Tibial nerve (tissue), 4 donors: ENCODE data around the gene TRERF1.

Source experiments
- EP300 ChIP-seq, 2 donors: sonication (generic); formaldehyde crosslinking; IDR thresholded peaks; one replicate each; pipeline ENCODE4 v1.6.1; 2017; ENCODE audit warnings: antibody characterized with exemption in 2 of 2, mild to moderate bottlenecking in 1 of 2
- POLR2A ChIP-seq, 2 donors: fragments of 450-650 bp; IDR thresholded peaks; one replicate each; pipeline ENCODE4 v1.6.1; 2017; ENCODE audit warnings: antibody characterized with exemption in 2 of 2, mild to moderate bottlenecking in 2 of 2, moderate library complexity in 2 of 2
- TF ChIP-seq, protein P1 (sequence below), 5 experiments: fragments of 200-600 bp in 3 of 5; fragments of 450-650 bp in 2 of 5; sonication (generic) in 3 of 5; IDR thresholded peaks; one replicate each; pipeline ENCODE4 v1.5.1; 2016 to 2019; ENCODE audit warnings: antibody characterized with exemption in 5 of 5, mild to moderate bottlenecking in 3 of 5, moderate library complexity in 2 of 5

DNA sequence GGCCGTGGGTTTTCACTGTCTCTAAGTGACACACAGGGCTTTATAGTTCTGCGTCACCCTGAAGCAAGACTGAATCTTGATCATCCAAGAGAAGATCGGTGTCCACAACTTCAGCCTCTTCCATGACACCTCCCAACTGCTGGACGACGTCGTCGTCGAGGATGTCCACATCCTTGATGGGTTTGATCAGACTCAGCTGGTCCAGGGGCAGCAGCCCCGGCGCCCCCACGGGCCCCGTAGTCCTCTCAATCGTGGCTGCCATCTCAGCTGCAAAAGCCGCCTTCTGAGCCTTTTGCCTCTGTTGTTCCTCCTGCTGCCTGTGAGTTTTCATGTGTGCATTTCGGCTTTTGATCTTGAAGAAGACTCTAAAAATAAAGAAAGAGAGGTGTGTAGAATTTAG lies 223.4 kb downstream of the TRERF1 start:
- TF ChIP-seq, protein P1, sequence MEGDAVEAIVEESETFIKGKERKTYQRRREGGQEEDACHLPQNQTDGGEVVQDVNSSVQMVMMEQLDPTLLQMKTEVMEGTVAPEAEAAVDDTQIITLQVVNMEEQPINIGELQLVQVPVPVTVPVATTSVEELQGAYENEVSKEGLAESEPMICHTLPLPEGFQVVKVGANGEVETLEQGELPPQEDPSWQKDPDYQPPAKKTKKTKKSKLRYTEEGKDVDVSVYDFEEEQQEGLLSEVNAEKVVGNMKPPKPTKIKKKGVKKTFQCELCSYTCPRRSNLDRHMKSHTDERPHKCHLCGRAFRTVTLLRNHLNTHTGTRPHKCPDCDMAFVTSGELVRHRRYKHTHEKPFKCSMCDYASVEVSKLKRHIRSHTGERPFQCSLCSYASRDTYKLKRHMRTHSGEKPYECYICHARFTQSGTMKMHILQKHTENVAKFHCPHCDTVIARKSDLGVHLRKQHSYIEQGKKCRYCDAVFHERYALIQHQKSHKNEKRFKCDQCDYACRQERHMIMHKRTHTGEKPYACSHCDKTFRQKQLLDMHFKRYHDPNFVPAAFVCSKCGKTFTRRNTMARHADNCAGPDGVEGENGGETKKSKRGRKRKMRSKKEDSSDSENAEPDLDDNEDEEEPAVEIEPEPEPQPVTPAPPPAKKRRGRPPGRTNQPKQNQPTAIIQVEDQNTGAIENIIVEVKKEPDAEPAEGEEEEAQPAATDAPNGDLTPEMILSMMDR (IDR thresholded peaks at IDR 0.05): no peak
- no peak for TF ChIP-seq EP300 (IDR thresholded peaks at IDR 0.05)
- no peak for TF ChIP-seq POLR2A (IDR thresholded peaks at IDR 0.05)
